Jurkat, Clone E6-1 (cell line): ENCODE measurements around the gene PFN2.
A peak's percentile ranks its signal among the peaks of the same experiment; 100 is the strongest.
"Not testable (repeated sequence)": the region's sequence is repeated elsewhere in the genome, so short reads cannot be mapped to it uniquely, and the experiment has no call there.

ENCODE experiments used
- DNase-seq: peaks from one replicate; pipeline ENCODE4 v3.0.0-alpha.2; 2011; ENCODE audit warnings: low read depth, low spot score
- H3K4me3 ChIP-seq: 2 replicates; pipeline ENCODE4 v1.5.1; 2011; ENCODE audit warnings: mild to moderate bottlenecking, low read length, control low read depth, moderate library complexity

The PFN2 gene

DNA sequence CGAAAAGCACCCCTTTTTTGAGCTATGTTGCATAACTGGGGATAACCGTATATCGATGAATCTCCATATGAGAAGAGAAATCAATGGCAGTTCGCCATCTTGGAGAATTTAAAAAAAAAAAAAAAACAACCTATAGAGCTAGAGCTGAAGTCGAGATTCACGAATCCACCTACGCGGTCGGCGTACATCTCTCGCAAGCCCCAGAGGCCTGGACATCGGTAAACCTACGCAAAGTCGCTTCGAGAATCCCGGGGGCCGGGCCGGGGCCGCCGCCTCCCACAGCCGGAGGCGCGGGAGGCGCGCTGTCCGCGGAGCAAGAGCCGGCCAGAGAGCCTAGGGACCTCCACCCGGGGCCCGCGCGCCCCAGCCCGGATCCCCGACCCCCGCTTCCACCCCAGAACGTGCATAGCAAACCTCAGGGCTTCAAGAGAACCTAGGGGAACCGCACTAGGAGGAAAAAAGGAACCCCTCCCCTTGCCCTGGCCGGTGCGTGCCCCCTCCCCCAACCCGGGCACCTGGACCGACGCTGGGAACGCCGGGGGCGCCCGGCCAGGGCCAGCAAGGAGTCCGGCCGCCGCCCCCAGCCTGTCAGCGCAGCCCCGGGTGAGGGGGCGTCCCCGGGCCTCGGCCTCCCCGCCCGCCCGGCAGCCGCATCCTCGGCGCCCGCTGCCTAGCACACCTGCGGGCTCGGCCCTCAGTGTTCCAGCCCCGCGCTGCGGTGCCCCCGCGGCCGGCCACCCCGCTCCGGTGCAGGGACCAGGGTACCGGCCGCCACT is 567 bp downstream of the PFN2 start:
- peak; percentile 87 for DNase-seq
- H3K4me3 ChIP-seq, result peak overlapping the region; percentile 67

DNA sequence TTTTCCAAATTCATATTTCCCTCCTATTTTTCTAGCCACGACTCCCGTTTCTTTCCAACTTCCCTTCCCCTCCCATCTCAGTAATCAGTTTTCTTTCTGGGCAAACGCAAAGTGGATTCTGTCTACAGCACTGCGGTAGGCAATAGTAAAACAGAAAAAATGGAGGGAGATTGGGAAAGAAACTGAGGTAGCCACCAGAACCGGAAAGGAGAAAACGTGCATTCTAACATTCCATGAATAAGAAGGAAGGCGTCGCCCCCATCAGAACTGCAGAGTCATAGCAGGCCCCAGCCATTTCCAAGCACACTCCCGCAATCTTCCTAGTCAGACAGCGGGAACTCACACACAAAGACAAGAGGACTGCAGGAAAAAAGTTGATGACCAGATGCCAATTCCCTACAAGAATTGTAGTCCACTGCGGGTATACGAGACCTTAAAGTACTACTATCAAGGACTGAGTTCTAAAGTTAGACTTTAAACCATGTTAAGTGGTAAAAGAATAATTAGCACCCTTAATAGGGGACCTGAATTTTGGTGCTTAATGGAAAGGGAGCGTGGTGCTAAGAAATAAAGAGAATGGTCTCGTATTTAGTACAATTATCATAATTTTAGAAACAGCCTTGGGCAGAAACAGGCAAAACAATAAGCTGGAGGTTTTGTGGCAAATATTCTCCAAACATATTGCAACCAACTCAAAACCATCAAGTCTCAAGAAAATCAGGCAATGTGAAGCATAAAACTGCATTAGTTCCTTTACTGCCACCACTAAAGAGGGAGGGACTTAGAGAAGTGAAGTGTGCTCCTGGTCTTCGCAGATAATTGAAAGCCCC is 1.4 kb downstream of the PFN2 start:
- no peak for DNase-seq
- peak overlapping the region; percentile 67 for H3K4me3 ChIP-seq

DNA sequence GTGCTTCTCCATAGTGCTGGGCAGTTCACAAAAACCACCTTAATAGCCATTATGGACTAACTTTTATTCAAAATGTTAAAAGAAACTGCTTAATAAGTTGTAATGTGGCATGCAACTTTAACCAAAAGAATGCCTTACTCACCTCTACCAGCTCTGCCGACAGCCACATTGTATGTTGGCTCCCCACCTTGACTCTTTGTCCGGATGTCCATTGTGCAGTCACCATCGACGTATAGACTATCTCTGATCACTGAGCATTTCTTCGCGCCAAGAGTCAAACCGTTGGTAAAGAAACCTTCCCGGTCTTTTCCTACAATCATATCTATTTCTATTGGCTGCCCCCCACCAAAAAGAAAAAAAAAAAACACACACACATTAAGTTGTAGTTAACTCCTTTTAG is 2.5 kb downstream of the PFN2 start:
- H3K4me3 ChIP-seq, result no peak overlapping the region
- no peak for DNase-seq

DNA sequence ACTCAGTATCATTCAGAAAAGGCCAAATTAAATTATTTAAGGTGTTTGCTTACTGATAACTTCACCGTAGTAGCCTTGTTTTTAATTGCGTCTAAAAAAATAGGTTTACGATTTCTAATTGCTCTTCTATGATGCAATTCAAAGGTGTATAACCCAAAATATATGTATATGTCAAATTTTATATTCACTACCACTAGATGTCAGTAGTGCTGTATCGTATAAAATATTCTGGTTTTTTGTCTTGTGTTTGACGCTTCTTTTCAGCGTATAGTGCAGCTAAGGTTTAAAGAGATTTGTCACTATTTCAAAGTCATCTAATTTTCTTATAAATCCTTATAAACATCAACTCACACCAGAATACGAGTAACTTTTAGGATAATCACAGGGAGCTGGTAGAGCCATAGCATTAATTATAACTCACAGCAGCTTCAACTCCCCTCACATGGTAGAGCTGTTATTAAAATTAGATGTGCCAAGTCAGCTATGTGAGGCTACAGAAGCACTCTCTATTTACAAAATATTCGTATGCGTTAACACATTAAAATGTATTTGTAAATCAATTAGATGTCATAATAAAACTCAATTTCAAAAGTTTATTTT is 3.5 kb downstream of the PFN2 start:
- no peak overlapping the region for H3K4me3 ChIP-seq
- DNase-seq, result peak; percentile 46

DNA sequence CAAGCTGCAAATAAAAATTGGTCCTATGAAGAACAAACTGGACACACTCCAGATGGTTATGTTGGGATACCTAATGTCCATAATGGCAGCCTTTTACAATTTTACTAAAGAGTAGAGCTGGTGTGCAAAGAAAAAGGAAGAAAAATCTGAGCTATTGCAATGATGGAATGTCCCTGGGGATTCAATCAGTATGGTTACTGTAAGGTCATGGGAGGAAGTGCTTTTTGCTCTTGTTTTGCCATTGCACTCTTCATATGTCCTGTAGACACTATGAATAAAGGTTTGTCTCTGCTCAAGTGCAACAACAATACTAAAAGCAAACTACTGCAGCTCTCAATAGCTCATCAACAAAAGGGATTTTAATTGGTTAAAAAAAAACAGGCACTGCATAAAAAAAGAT is 5.4 kb downstream of the PFN2 start:
- no peak for DNase-seq

DNA sequence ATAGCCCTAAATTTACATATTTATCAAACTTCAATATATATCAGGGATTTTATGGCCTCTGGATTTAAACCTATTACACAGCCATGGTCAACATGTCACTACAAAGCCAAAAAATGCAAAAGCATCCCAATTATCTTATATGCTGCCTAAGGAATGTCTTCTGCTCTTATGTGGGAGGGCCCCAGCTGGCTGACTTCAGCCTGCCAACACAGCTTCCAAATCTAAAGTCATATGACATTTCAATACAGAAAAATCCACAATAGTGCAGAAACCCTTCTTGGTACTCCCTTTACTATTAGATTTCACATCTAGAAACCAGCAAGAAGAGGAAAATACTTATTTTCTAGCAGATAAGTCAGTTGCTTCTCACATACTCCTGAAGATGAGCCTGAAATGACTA is 6.4 kb downstream of the PFN2 start:
- no peak overlapping the region for H3K4me3 ChIP-seq
- DNase-seq, result no peak

More for the DNA sequence above, 5.4 kb downstream of the PFN2 start:
- no peak overlapping the region for H3K4me3 ChIP-seq

DNA sequence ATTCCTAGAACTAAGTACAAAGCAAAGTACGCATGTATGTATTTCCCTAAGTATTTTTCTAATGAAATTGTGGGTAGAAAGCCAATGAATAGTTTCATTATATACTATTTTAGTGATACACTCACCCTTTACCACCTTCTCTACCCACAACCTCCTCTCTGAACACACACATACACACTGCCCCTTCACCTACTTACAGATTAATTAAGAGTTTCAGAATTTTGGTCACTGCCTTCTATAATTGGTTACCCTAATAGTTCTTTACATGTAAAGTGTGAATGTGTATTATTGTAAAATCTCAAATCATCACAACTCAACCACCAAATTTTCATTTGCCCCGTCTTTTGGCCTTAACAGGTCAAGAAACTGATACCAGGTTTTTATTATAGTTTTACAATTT is 7.2 kb downstream of the PFN2 start:
- H3K4me3 ChIP-seq, result no peak overlapping the region
- DNase-seq, result no peak

DNA sequence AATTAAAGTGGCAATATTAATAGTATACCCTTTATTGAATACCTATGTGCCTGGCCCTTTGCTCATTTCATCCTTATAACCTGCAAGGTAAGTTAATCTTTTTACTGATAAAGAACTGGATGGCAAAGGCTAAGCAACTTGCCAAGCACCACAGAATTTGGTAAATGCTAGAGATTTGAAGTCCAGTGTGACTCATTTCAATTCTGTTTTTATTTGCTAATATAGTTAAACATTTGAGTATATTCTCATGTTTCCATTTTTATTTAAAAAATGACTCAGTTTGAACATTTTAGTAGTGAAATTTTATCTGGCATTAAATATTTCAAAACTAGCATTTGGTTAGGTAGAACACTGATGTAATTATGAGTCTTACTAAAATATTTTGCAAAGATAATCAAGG is 11.3 kb downstream of the PFN2 start:
- no peak for DNase-seq
- no peak overlapping the region for H3K4me3 ChIP-seq

DNA sequence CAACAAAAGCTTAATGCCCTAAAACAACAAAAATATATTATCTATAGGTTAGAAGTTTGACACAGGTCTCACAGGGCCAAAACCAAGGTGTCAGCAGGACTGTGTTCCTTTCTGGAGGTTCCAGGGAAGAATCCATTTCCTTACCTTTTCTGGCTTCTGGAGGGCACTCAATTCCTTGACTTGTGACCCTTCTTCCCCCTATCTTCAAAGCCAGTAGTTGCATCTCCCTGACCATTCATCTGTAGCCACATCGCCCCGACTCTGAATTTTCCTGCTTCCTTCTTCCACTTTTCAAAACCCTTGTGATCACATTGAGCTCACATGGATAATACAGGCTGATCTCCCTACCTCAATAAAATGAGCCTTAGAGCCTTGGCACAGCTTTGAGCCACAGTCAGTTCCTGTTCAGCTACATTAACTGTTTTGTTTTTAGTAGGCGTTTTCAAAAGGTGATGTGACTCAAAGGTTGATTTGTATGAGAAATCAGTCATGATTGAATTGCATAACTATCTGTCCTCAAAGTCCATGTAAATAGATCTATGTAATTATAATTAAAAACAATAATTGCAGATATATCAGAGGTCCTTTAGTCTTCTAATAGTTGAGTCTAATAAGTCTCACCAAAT is 12.4 kb downstream of the PFN2 start:
- no peak overlapping the region for H3K4me3 ChIP-seq
- no peak for DNase-seq

DNA sequence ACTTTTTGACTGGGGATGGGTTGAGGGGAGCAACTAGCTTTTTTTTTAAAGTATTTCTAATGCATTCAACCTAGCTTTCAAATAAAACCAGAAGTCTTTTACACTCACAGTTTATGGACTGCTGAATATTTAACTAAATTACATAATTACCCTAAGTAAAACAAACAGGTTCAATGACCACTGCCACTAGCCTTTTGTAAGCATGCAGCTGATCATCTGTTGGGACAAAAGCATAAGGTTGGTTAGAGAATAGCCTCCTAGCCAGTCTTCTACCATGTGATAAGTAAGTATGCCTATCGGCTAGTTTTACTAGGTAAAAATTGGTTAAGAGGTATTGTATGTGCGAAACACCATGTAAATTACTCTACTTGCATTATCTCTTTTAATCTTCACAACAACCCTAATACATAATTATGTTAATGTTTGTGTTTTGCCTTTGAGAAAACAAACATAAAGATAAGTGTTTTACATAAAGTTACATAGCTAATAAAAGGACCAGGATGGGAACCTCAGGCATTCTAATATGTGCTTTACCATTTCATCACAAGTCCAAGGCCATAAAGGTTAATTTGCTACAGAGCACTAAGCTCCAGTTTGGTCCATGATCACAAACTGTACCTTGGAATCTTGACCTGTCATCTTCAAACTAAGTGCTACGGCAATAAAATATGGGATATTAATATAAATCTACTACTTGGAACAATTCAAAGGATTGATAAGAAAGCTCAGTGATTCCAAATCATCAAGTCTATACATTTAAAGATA is 13.2 kb downstream of the PFN2 start:
- no peak overlapping the region for H3K4me3 ChIP-seq
- no peak for DNase-seq

DNA sequence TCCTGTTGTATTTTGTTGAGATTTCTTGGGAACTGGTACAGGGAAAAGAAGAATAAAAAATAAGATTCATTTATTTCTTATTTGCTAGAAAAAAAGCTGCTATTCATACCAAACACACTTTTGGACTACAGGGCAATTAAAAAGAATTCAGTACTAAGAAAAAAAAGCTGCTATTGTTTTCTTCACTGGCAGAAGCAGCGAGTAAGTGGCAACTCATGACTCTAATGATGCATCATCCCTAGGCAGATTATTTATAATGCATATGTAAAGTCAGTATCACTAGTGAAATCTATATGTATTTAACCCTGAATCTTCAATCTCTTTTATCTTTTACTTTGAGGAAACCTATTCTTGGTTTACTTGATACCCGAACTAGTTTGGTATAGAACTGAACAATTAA is 15.2 kb downstream of the PFN2 start:
- DNase-seq, result no peak
- H3K4me3 ChIP-seq, result no peak overlapping the region

DNA sequence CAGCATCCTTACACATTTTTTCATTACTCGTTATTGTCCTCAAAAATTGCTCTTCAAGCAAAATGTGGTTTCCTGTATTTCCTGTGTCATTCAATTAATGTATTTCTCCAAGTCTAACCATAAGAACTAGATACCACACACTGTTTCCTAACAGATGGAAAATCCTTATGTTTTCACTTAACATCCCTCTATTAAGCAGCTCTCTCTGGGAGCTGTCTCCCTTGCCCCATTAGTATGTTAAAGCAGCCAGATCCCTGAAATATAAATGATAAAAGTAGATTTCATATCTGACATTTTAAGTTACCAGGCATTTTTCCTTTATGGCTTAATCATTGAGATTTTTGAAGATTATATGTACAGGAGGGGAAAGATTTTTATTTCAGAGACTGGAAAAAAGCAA is 15.9 kb downstream of the PFN2 start:
- no peak for DNase-seq
- H3K4me3 ChIP-seq, result no peak overlapping the region

DNA sequence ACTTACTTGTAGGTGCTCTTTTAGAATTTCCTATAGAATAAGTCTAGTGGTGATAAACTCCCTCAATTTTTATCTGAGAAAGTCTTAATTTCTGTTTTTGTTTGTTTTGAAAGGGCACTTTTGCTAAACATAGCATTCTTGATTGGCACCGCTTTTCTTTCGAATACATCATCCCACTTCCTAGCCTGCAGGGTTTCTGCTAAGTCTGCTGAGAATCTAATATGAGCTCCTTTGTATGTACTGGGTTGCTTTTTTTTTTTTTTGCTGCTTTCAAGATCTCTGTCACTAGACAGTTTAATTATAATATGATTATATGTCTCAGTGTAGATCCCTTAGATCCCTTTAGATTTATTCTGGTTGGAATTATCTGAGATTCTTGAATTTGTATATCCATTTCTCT is 21.5 kb downstream of the PFN2 start:
- no peak overlapping the region for H3K4me3 ChIP-seq
- no peak for DNase-seq

DNA sequence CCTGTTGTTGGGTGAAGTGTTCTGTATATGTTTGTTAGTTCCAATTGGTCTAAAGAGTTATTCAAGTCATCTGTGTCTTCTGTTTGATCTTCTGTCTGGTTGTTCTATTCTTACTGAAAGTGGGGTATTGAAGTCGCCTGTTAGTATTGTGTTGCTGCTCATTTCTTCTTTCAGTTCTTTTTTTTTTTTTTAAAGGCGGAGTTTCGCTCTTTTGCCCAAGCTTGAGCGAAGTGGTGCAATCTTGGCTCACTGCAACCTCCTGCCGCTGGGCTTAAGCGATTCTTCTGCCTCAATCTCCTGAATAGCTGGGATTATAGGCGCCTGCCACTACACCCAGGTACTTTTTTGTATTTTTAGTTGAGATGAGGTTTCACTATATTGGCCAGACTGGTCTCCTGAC is 23.5 kb downstream of the PFN2 start:
- H3K4me3 ChIP-seq, result no peak overlapping the region
- no peak for DNase-seq

DNA sequence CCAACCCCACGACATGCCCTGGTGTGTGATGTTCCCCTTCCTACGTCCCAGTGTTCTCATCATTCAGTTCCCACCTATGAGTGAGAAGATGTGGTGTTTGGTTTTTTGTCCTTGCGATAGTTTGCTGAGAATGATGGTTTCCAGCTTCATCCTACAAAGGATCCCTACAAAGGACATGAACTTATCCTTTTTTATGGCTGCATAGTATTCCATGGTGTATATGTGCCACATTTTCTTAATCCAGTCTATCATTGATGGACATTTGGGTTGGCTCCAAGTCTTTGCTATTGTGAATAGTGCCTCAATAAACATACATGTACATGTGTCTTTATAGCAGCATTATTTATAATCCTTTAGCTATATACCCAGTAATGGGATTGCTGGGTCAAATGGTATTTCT is 26.7 kb downstream of the PFN2 start:
- not testable (repeated sequence) for DNase-seq, H3K4me3 ChIP-seq

DNA sequence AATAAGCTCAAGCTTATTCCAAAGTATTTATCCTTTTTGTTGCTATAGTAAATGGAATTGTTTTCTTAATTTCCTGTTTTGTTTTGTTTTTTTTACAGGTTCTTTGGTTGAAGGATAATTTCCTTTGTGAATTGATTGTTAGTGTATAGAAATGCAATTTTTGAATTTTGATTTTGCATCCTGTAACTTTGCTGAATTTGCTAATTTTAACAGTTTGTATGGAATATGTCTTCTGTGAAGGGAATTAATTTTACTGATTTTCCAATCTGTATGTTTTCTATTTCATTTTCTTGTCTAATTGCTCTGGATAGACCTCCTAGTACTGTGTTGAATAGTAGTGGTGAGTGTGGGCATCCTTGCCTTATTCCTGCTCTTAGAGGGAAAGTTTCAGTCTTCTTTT is 28.3 kb downstream of the PFN2 start:
- no peak overlapping the region for H3K4me3 ChIP-seq
- DNase-seq, result no peak

DNA sequence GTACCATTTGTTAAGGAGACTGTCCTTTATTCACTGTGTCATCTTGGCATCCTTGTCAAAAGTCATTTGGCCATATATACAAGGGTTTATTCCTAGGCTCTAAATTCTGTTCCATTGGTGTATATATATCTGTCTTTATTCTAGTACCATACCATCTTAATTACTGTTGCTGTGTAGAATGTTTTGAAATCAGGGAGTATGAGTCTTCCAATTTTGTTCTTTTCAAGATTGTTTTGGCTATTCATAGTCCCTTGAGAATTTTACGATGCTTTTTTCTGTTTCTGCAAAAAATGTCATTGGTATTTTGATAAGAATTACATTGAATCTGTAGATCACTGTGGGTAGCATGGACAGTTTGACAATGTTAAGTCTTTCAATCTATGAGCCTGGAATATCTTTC is 28.7 kb downstream of the PFN2 start:
- H3K4me3 ChIP-seq, result no peak overlapping the region

DNA sequence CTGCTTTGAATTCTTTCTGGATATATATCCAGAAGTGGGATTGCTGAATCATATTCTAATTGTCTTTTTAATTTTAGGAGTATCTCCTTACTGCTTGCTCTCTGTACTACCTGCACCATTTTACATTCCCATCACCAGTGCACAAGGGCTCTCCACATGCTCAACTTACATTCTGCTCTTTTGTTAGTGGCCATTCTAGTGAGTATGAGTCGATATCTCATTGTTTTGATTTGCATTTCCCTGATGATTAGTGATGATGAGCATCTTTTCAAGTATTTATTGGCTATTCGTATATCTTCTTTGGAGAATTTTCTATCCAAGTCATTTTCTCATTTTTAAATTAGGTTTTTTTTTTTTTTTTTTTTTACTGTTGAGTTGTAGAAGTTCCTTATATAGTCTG is 29.5 kb downstream of the PFN2 start:
- DNase-seq, result no peak
- H3K4me3 ChIP-seq, result no peak overlapping the region

More for the DNA sequence above, 28.7 kb downstream of the PFN2 start:
- no peak for DNase-seq

DNA sequence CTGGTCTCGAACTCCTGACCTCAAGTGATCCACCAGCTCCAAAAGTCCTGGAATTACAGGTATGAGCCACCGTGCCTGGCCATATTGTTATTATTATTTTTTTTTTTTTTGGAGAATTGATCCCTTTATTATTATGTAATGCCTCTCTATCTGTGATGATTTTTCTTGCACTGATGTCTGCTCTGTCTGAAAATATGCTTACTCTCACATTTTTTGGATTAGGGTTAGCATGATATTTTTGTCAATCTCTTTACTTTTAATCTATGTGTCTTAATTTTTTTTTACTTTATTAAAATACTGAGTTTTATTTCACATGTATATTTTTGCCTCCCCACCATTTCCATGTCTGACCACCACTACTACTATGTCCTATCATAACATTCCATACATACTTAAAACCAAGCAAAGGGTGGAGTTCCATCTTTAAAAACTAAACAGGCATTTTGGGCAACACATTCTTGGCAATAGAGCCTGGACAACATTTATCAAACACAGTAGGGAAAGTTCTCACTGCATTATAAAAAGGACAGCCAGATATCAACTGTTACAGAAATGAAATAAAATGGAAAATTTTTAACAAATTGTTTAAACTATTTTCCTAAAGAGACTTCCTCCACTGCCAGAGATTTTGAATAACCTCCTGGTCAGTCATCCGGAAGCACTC is 32.2 kb downstream of the PFN2 start:
- DNase-seq, H3K4me3 ChIP-seq: not testable (repeated sequence)
